Body of pancreas (tissue), 4 donors: ENCODE results near the gene TRIM32.

Experiments
- CTCF ChIP-seq, 7 experiments: fragments of 450-650 bp in 4 of 7; fragments of 200-600 bp in 3 of 7; sonication (generic) in 3 of 7; IDR thresholded peaks; one replicate each; pipeline ENCODE4 v1.5.1; 2016 to 2019; ENCODE audit warnings: antibody characterized with exemption in 7 of 7
- POLR2A ChIP-seq, 3 donors: fragments of 450-650 bp; IDR thresholded peaks; one replicate each; pipeline ENCODE4 v1.6.1; 2016; ENCODE audit warnings: antibody characterized with exemption in 3 of 3, mild to moderate bottlenecking in 2 of 3

- TF ChIP-seq CTCF (IDR thresholded peaks at IDR 0.05) (no peak), POLR2A (IDR thresholded peaks at IDR 0.05) (no peak)
Observed at GRCh38 chr9:116656977-116657376, 30.1 kb upstream of the TRIM32 start.
